Tibial artery (tissue), 4 donors: ENCODE data around the gene LYPD6.

Experiments used
- DNase-seq, 2 donors: peaks; one replicate each; pipeline ENCODE4 v3.0.0-alpha.2; 2019
- H3K27ac ChIP-seq, 2 donors: fragments of 200-600 bp; sonication (generic) in 1 of 2; 1 replicate in 1 of 2; 2 replicates in 1 of 2; pipeline ENCODE4 v1.5.1; 2018 to 2019; ENCODE audit warnings: mild to moderate bottlenecking in 1 of 2
- H3K27me3 ChIP-seq, 2 donors: fragments of 200-600 bp; sonication (generic) in 1 of 2; one replicate each; pipeline versions ENCODE4 v1.5.1 to v1.6.0; 2016 to 2019
- H3K36me3 ChIP-seq, 3 donors: fragments of 200-600 bp; sonication (generic) in 2 of 3; one replicate each; pipeline ENCODE4 v1.5.1; 2016 to 2019; ENCODE audit warnings: mild to moderate bottlenecking in 2 of 3
- H3K4me1 ChIP-seq, 4 donors: fragments of 200-600 bp; sonication (generic) in 2 of 4; 1 replicate in 3 of 4; 2 replicates in 1 of 4; pipeline ENCODE4 v1.5.1; 2016 to 2019
- H3K4me3 ChIP-seq, 2 donors: fragments of 200-600 bp; sonication (generic) in 1 of 2; 1 replicate in 1 of 2; 2 replicates in 1 of 2; pipeline ENCODE4 v1.5.1; 2018 to 2019; ENCODE audit warnings: mild to moderate bottlenecking in 2 of 2
- H3K9me3 ChIP-seq, 3 donors: fragments of 200-600 bp; sonication (generic) in 1 of 3; one replicate each; pipeline ENCODE4 v1.5.1; 2016 to 2019
- intact Hi-C: fragments of 100-400 bp; cut with DNase I; formaldehyde crosslinking; loops from one replicate; pipeline ENCODE4 v1.15.0; 2023; ENCODE audit warnings: low total_unique reads
- TF ChIP-seq, protein P1 (sequence below), 2 experiments: fragments of 200-600 bp in 1 of 2; fragments of 450-650 bp in 1 of 2; IDR thresholded peaks; one replicate each; pipeline ENCODE4 v1.5.1; 2017 to 2019; ENCODE audit warnings: antibody characterized with exemption in 2 of 2, mild to moderate bottlenecking in 1 of 2, moderate library complexity in 1 of 2

The LYPD6 gene

DNA sequence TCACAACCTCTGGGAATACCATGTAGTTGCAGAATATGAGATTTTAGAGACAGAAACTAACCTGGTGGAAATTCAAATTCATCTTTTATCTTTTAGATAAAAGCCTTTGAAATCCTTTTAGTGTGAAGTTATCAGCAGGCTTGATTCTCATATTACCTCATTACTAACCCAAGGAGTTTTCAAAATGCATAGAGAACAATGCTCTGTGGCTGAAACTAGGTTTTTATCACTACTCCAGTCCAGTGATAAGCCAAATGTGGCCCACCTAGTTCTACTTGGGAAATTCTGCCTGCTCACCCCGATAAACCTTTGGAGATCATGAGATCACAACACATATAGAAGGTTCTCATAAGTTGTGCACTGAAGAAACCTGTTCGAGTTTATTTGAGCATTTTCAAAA, 135.5 kb downstream of the LYPD6 start:
- intact Hi-C loops, result no loop called here
- H3K9me3 ChIP-seq, result peaks cover 0 to 16% (median 4%) of the 10 kb centered on the region in 3 donors
- no peak for DNase-seq
- H3K27ac ChIP-seq, result no peak overlapping the region
- H3K4me3 ChIP-seq, result no peak overlapping the region
- no peaks in the 10 kb centered on the region for H3K4me1 ChIP-seq
- no peaks in the 10 kb centered on the region for H3K27me3 ChIP-seq
- TF ChIP-seq, protein P1, sequence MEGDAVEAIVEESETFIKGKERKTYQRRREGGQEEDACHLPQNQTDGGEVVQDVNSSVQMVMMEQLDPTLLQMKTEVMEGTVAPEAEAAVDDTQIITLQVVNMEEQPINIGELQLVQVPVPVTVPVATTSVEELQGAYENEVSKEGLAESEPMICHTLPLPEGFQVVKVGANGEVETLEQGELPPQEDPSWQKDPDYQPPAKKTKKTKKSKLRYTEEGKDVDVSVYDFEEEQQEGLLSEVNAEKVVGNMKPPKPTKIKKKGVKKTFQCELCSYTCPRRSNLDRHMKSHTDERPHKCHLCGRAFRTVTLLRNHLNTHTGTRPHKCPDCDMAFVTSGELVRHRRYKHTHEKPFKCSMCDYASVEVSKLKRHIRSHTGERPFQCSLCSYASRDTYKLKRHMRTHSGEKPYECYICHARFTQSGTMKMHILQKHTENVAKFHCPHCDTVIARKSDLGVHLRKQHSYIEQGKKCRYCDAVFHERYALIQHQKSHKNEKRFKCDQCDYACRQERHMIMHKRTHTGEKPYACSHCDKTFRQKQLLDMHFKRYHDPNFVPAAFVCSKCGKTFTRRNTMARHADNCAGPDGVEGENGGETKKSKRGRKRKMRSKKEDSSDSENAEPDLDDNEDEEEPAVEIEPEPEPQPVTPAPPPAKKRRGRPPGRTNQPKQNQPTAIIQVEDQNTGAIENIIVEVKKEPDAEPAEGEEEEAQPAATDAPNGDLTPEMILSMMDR (IDR thresholded peaks at IDR 0.05), result no peak
- H3K36me3 ChIP-seq, result no peaks in the 10 kb centered on the region

DNA sequence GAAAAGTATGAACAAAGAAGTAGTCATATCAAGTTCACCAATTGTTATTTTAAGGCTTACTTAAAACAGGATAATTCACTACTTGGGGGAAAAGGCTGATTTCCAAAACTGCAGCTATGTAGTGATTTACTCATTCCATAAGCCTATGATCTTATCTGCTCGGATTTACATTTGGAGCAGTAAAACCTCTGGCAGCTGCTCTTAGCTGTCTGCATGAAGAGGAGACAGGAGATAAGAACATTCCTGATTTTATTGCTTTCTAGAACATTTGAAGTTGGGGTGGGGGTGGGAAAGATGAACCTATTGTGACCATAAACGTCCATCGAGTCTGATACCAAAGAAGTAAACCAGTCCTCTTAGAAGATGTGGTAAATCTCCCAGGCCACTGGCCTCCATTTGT, 136.2 kb downstream of the LYPD6 start:
- Histone ChIP-seq H3K36me3 (no peaks in the 10 kb centered on the region), H3K27ac (no peak overlapping the region), H3K9me3 (peaks cover 0 to 9% (median 3%) of the 10 kb centered on the region in 3 donors), H3K4me1 (no peaks in the 10 kb centered on the region), H3K27me3 (no peaks in the 10 kb centered on the region), H3K4me3 (no peak overlapping the region)
- DNase-seq, result no peak
- intact Hi-C loops, result no loop called here
- TF ChIP-seq, protein P1 (IDR thresholded peaks at IDR 0.05), result no peak

DNA sequence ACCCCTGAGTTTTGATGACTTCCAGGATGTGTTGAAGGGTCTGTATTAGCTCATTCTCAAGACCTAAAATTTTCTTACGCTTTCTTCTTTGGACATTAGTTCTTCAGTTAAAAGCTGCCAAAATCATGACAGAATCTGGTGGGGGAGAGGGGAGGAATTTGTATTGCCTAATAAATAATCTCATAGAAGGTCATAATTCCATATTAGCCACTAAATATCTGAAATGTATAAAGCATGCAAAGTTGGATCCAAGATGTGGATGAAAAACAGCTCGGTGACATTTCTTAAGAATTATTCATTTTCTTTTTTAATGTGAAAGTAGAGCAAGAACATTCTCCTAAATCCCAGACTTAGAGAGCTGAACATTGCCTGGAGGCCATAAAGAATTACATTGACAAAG, 137.0 kb downstream of the LYPD6 start:
- Histone ChIP-seq H3K27ac (no peak overlapping the region), H3K9me3 (peaks cover 0 to 4% (median 0%) of the 10 kb centered on the region in 3 donors), H3K36me3 (no peaks in the 10 kb centered on the region), H3K4me1 (no peaks in the 10 kb centered on the region), H3K4me3 (no peak overlapping the region), H3K27me3 (no peaks in the 10 kb centered on the region)
- intact Hi-C loops, result no loop called here
- TF ChIP-seq, protein P1 (IDR thresholded peaks at IDR 0.05), result no peak
- DNase-seq, result no peak

DNA sequence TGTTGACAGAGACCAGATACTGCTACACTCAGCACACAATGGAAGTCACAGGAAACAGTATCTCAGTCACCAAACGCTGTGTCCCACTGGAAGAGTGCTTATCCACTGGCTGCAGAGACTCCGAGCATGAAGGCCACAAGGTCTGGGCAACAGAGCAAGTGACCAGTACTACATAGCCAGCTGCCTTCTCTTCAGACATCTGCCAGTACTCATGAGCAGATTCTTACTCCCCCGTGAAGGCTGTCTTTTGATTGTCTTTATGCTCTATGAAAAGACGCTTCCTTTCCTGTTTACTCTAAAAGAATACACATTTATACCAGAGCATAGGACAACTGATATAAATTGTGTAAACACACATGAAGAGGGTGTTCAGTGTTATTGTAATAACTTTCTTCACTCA, 138.2 kb downstream of the LYPD6 start:
- no peaks in the 10 kb centered on the region for H3K27me3 ChIP-seq
- no peaks in the 10 kb centered on the region for H3K4me1 ChIP-seq
- TF ChIP-seq, protein P1 (IDR thresholded peaks at IDR 0.05), result no peak
- no peak for DNase-seq
- H3K9me3 ChIP-seq, result no peaks in the 10 kb centered on the region
- H3K4me3 ChIP-seq, result no peak overlapping the region
- no peak overlapping the region for H3K27ac ChIP-seq
- intact Hi-C loops, result no loop called here
- H3K36me3 ChIP-seq, result no peaks in the 10 kb centered on the region

DNA sequence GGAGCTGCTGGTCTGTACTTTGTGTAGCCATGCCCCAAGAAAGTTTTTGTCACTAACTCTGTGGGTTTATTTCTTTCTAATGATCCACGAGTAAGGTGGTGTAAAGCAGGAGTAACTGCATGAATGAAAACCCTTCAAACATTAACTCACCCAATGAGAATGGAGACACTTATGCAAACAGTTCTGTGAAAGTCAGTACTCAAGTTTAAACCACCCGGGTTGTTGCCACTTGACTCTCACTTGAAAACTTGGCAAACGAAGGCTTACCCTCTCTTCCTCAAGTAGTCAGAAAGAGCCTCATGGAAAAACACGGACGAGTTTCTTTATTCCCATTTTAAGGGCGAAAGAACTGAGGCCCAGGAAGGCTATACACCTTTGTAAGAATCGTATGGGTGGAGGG, 139.7 kb downstream of the LYPD6 start:
- TF ChIP-seq, protein P1 (IDR thresholded peaks at IDR 0.05), result no peak
- DNase-seq, result no peak
- no peak overlapping the region for H3K27ac ChIP-seq

DNA sequence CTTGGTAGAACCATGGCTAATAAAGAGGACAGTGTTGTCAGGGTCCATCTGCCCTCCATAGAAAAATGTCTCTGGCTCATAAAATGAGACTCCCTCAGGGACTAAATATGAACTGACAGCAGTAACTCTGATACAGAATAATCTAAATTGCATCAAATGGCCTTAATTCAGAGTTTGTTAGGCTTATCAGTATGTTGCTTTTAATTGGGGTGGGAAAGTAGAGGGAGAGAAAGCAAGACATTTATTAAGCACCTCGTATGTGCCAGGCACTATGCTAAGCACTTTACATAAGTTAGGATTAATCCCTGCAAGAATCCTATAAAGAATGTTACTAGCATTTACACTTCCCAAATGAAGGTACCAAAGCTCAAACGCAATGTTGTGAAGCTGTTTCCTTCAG, 142.0 kb downstream of the LYPD6 start:
- no peak overlapping the region for H3K27ac ChIP-seq
- intact Hi-C loops, result no loop called here
- H3K4me1 ChIP-seq, result no peaks in the 10 kb centered on the region
- H3K27me3 ChIP-seq, result no peaks in the 10 kb centered on the region
- no peaks in the 10 kb centered on the region for H3K9me3 ChIP-seq
- TF ChIP-seq, protein P1 (IDR thresholded peaks at IDR 0.05), result no peak
- H3K4me3 ChIP-seq, result no peak overlapping the region
- no peak for DNase-seq
- H3K36me3 ChIP-seq, result no peaks in the 10 kb centered on the region

More for the DNA sequence above, 139.7 kb downstream of the LYPD6 start:
- H3K9me3 ChIP-seq, result no peaks in the 10 kb centered on the region
- no peaks in the 10 kb centered on the region for H3K27me3 ChIP-seq
- intact Hi-C loops, result no loop called here
- H3K36me3 ChIP-seq, result no peaks in the 10 kb centered on the region
- no peaks in the 10 kb centered on the region for H3K4me1 ChIP-seq
- H3K4me3 ChIP-seq, result no peak overlapping the region
